ENCODE measurements around the gene FBXL2. TPM values are rescaled to one million over a fixed set of nuclear protein-coding genes. Genes with fewer than 3 reads are reported as not detected.

Gene FBXL2
- 9.6 and 9.8 TPM in 2 replicates for total RNA-seq (2022)
- Bru-seq, nascent RNA, result percentile 78 among the genes with signal in this experiment
- BruChase-seq, experiment 1, labeled RNA remaining after a 6-hour chase, result percentile 54 among the genes with signal in this experiment
- percentile 71 among the genes with signal in this experiment for BruChase-seq, experiment 2, labeled RNA remaining after a 2-hour chase
- long read RNA-seq, transcript FBXL2-216 (15 exons, 3,847 nt), result major isoform, 20 of 39 reads
- long read RNA-seq, partial matches to known transcripts, result 0 of 39 reads
- long read RNA-seq, other reads (novel, unspliced or antisense), result 19 of 39 reads

- Mint-ChIP-seq H3K27ac (ENCODE audit: low read depth, unreplicated experiment) (peak within 1 kb of the TSS; percentile 85), H3K27me3 (ENCODE audit: insufficient read depth, unreplicated experiment) (no peaks in the 10 kb centered on the region), H3K36me3 (ENCODE audit: insufficient read depth, unreplicated experiment) (peaks cover 8% of the 10 kb centered on the region), H3K4me1 (ENCODE audit: insufficient read depth, unreplicated experiment) (peaks cover 11% of the 10 kb centered on the region), H3K4me3 (ENCODE audit: unreplicated experiment) (peak within 1 kb of the TSS; percentile 75), H3K9me3 (ENCODE audit: unreplicated experiment) (no peaks in the 10 kb centered on the region)
- BruUV-seq (replicated peaks), result no TSS peak
- ChIA-PET CTCF (interaction anchor here (0.6 to 2.5 kb wide), 6 partner anchors 10 to 423 kb away, joined by 3 to 9 read pairs (median 4); no protein-coding TSS in a partner anchor), POLR2A (interaction anchor here (0.6 to 3.1 kb wide), 13 partner anchors 14 to 162 kb away, joined by 3 to 34 read pairs (median 4); no protein-coding TSS in a partner anchor)
- TF ChIP-seq CTCF (IDR thresholded peaks at IDR 0.05; ENCODE audit: unreplicated experiment), result no peak
- DNase-seq (ENCODE audit: unreplicated experiment), result peak; percentile 76
- intact Hi-C loops (cut with micrococcal nuclease), result loop anchor here (5.0 kb wide), 1 partner anchor 80 kb away; no protein-coding TSS in a partner anchor
Observed at GRCh38 chr3:33277193-33277882, at the start of gene FBXL2. FBXL2 (plus strand) TSS chr3:33277442; CDS start chr3:33277513, 71 bp downstream.

GRCh38 chr3:33229066-33229465, 48.2 kb upstream of the FBXL2 start:
- H3K36me3 Mint-ChIP-seq (ENCODE audit: insufficient read depth, unreplicated experiment), result no peaks in the 10 kb centered on the region
- H3K4me3 Mint-ChIP-seq (ENCODE audit: unreplicated experiment), result no peak overlapping the region
- H3K27me3 Mint-ChIP-seq (ENCODE audit: insufficient read depth, unreplicated experiment), result peaks cover 11% of the 10 kb centered on the region
- no TSS peak for BruUV-seq (replicated peaks)
- TF ChIP-seq CTCF (IDR thresholded peaks at IDR 0.05; ENCODE audit: unreplicated experiment), result no peak
- CTCF ChIA-PET, result no interaction called here
- POLR2A ChIA-PET, result no interaction called here
- no peak overlapping the region for H3K27ac Mint-ChIP-seq (ENCODE audit: low read depth, unreplicated experiment)
- intact Hi-C loops (cut with micrococcal nuclease), result no loop called here
- H3K9me3 Mint-ChIP-seq (ENCODE audit: unreplicated experiment), result no peaks in the 10 kb centered on the region
- peaks cover 5% of the 10 kb centered on the region for H3K4me1 Mint-ChIP-seq (ENCODE audit: insufficient read depth, unreplicated experiment)
- DNase-seq (ENCODE audit: unreplicated experiment), result no peak

GRCh38 chr3:33229947-33230346, 47.3 kb upstream of the FBXL2 start:
- TF ChIP-seq CTCF (IDR thresholded peaks at IDR 0.05; ENCODE audit: unreplicated experiment), result no peak
- Mint-ChIP-seq H3K4me1 (ENCODE audit: insufficient read depth, unreplicated experiment) (peaks cover 5% of the 10 kb centered on the region), H3K27ac (ENCODE audit: low read depth, unreplicated experiment) (no peak overlapping the region), H3K27me3 (ENCODE audit: insufficient read depth, unreplicated experiment) (peaks cover 11% of the 10 kb centered on the region), H3K36me3 (ENCODE audit: insufficient read depth, unreplicated experiment) (no peaks in the 10 kb centered on the region), H3K4me3 (ENCODE audit: unreplicated experiment) (no peak overlapping the region), H3K9me3 (ENCODE audit: unreplicated experiment) (no peaks in the 10 kb centered on the region)
- ChIA-PET POLR2A (interaction anchor here (0.7 kb wide), 1 partner anchor 209 kb away, joined by 3 read pairs; no protein-coding TSS in a partner anchor), CTCF (no interaction called here)
- DNase-seq (ENCODE audit: unreplicated experiment), result no peak
- BruUV-seq (replicated peaks), result no TSS peak
- intact Hi-C loops (cut with micrococcal nuclease), result no loop called here

- no peak for DNase-seq (ENCODE audit: unreplicated experiment)
- POLR2A ChIA-PET, result no interaction called here
- TF ChIP-seq CTCF (IDR thresholded peaks at IDR 0.05; ENCODE audit: unreplicated experiment), result no peak
- no peaks in the 10 kb centered on the region for H3K9me3 Mint-ChIP-seq (ENCODE audit: unreplicated experiment)
- no peak overlapping the region for H3K27ac Mint-ChIP-seq (ENCODE audit: low read depth, unreplicated experiment)
- no peaks in the 10 kb centered on the region for H3K36me3 Mint-ChIP-seq (ENCODE audit: insufficient read depth, unreplicated experiment)
- peaks cover 5% of the 10 kb centered on the region for H3K4me1 Mint-ChIP-seq (ENCODE audit: insufficient read depth, unreplicated experiment)
- no TSS peak for BruUV-seq (replicated peaks)
- intact Hi-C loops (cut with micrococcal nuclease), result no loop called here
- peaks cover 11% of the 10 kb centered on the region for H3K27me3 Mint-ChIP-seq (ENCODE audit: insufficient read depth, unreplicated experiment)
- H3K4me3 Mint-ChIP-seq (ENCODE audit: unreplicated experiment), result no peak overlapping the region
- CTCF ChIA-PET, result interaction anchor here (0.6 kb wide), 1 partner anchor 241 kb away, joined by 3 read pairs; no protein-coding TSS in a partner anchor
Observed at GRCh38 chr3:33231756-33232465, 45.3 kb upstream of the FBXL2 start.
